ENCODE data around the gene OPHN1. TPM values are rescaled to one million over a fixed set of nuclear protein-coding genes. Genes with fewer than 3 reads are reported as not detected.
A peak's percentile ranks its signal among the peaks of the same experiment; 100 is the strongest.

OPHN1 gene
- total and polyA plus RNA-seq, 7 donors = 0.92 to 19.4 (median 6.9) TPM

GRCh38 chrX:68307769-68308168, 125.5 kb downstream of the OPHN1 start:
- 15 to 16% methylated on average over 1 of the region's 1 CpG for WGBS, 2 donors
- no peaks in the 10 kb centered on the region for H3K27me3 ChIP-seq
- H3K36me3 ChIP-seq = no peaks in the 10 kb centered on the region
- H3K4me1 ChIP-seq = no peaks in the 10 kb centered on the region
- H3K27ac ChIP-seq = no peak overlapping the region
- intact Hi-C loops (cut with DNase I) = no loop called here
- DNase-seq = no peak
- H3K9me3 ChIP-seq = no peaks in the 10 kb centered on the region
- peak in 3 of 4 donors; percentile 8 to 45 (median 42) for TF ChIP-seq POLR2AphosphoS5 (IDR thresholded peaks at IDR 0.05)
- no peak for TF ChIP-seq EP300 (IDR thresholded peaks at IDR 0.05)
- H3K4me3 ChIP-seq = no peak overlapping the region

GRCh38 chrX:68304602-68305001, 128.7 kb downstream of the OPHN1 start:
- WGBS, 2 donors = 97 to 100% methylated on average over 1 of the region's 1 CpG

GRCh38 chrX:68299898-68300297, 133.4 kb downstream of the OPHN1 start:
- TF ChIP-seq EP300 (IDR thresholded peaks at IDR 0.05) (no peak), POLR2AphosphoS5 (IDR thresholded peaks at IDR 0.05) (no peak), POLR2A (IDR thresholded peaks at IDR 0.05) (no peak)
- TF ChIP-seq, protein P1, sequence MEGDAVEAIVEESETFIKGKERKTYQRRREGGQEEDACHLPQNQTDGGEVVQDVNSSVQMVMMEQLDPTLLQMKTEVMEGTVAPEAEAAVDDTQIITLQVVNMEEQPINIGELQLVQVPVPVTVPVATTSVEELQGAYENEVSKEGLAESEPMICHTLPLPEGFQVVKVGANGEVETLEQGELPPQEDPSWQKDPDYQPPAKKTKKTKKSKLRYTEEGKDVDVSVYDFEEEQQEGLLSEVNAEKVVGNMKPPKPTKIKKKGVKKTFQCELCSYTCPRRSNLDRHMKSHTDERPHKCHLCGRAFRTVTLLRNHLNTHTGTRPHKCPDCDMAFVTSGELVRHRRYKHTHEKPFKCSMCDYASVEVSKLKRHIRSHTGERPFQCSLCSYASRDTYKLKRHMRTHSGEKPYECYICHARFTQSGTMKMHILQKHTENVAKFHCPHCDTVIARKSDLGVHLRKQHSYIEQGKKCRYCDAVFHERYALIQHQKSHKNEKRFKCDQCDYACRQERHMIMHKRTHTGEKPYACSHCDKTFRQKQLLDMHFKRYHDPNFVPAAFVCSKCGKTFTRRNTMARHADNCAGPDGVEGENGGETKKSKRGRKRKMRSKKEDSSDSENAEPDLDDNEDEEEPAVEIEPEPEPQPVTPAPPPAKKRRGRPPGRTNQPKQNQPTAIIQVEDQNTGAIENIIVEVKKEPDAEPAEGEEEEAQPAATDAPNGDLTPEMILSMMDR (IDR thresholded peaks at IDR 0.05) = no peak

More at GRCh38 chrX:68304602-68305001, 128.7 kb downstream of the OPHN1 start:
- TF ChIP-seq POLR2A (IDR thresholded peaks at IDR 0.05) (no peak), POLR2AphosphoS5 (IDR thresholded peaks at IDR 0.05) (no peak), EP300 (IDR thresholded peaks at IDR 0.05) (no peak)
- TF ChIP-seq, protein P1 (IDR thresholded peaks at IDR 0.05) = no peak
- H3K36me3 ChIP-seq = no peaks in the 10 kb centered on the region
- H3K9me3 ChIP-seq = no peaks in the 10 kb centered on the region
- no peaks in the 10 kb centered on the region for H3K4me1 ChIP-seq
- DNase-seq = no peak
- no peaks in the 10 kb centered on the region for H3K27me3 ChIP-seq
- intact Hi-C loops (cut with DNase I) = no loop called here
- H3K4me3 ChIP-seq = no peak overlapping the region
- no peak overlapping the region for H3K27ac ChIP-seq

DNA sequence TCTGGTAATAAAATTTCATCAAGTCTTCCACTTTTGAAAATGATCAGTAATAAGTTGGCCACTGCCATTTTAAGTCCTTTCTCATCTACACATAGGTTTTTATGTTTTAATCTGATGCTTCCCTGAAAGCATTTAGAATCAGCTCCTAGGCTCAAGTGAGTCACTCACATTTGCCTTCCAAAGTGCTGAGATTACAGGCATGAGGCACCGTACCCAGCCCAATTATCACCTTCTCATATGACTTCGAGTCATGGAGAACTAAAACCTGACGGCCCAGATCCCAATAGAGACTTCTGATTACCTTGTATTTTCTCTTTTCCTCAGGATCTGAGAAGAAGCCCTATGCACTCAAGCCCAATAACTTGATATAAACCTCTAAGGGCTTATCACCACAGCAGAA, 140.8 kb downstream of the OPHN1 start:
- intact Hi-C loops (cut with DNase I) = no loop called here
- TF ChIP-seq EP300 (IDR thresholded peaks at IDR 0.05) = no peak
- TF ChIP-seq POLR2A (IDR thresholded peaks at IDR 0.05) = no peak
- TF ChIP-seq, protein P1 (IDR thresholded peaks at IDR 0.05) = no peak
- TF ChIP-seq POLR2AphosphoS5 (IDR thresholded peaks at IDR 0.05) = no peak
- no peaks in the 10 kb centered on the region for H3K27me3 ChIP-seq
- no peaks in the 10 kb centered on the region for H3K9me3 ChIP-seq
- no peak for DNase-seq
- WGBS, 2 donors = 85 to 86% methylated on average over 3 of the region's 3 CpGs
- H3K27ac ChIP-seq = no peak overlapping the region
- no peaks in the 10 kb centered on the region for H3K4me1 ChIP-seq
- H3K4me3 ChIP-seq = no peak overlapping the region
- H3K36me3 ChIP-seq = no peaks in the 10 kb centered on the region

More at GRCh38 chrX:68299898-68300297, 133.4 kb downstream of the OPHN1 start:
- intact Hi-C loops (cut with DNase I) = no loop called here
- H3K27ac ChIP-seq = no peak overlapping the region
- H3K4me1 ChIP-seq = no peaks in the 10 kb centered on the region
- no peaks in the 10 kb centered on the region for H3K9me3 ChIP-seq
- WGBS, 2 donors = 93 to 97% methylated on average over 2 of the region's 2 CpGs
- H3K27me3 ChIP-seq = no peaks in the 10 kb centered on the region
- DNase-seq = no peak
- no peaks in the 10 kb centered on the region for H3K36me3 ChIP-seq
- H3K4me3 ChIP-seq = no peak overlapping the region

- no peak for TF ChIP-seq POLR2A (IDR thresholded peaks at IDR 0.05)
- TF ChIP-seq, protein P1 (IDR thresholded peaks at IDR 0.05) = no peak
- no peak for TF ChIP-seq POLR2AphosphoS5 (IDR thresholded peaks at IDR 0.05)
- TF ChIP-seq EP300 (IDR thresholded peaks at IDR 0.05) = no peak
- H3K36me3 ChIP-seq = no peaks in the 10 kb centered on the region
- no peak for DNase-seq
- no peak overlapping the region for H3K27ac ChIP-seq
- no peaks in the 10 kb centered on the region for H3K9me3 ChIP-seq
- intact Hi-C loops (cut with DNase I) = no loop called here
- no peaks in the 10 kb centered on the region for H3K27me3 ChIP-seq
- no peaks in the 10 kb centered on the region for H3K4me1 ChIP-seq
- H3K4me3 ChIP-seq = no peak overlapping the region
These were observed 145.2 kb downstream of the OPHN1 start for GRCh38 chrX:68288127-68288526.
